Inferior parietal cortex (tissue), 1 donor: ENCODE results near the gene MRPL45.

Experiments used
- DNase-seq: peaks from one replicate; pipeline ENCODE4 v3.0.0-alpha.2; 2016; ENCODE audit errors: extremely low spot score

The MRPL45 gene

DNA sequence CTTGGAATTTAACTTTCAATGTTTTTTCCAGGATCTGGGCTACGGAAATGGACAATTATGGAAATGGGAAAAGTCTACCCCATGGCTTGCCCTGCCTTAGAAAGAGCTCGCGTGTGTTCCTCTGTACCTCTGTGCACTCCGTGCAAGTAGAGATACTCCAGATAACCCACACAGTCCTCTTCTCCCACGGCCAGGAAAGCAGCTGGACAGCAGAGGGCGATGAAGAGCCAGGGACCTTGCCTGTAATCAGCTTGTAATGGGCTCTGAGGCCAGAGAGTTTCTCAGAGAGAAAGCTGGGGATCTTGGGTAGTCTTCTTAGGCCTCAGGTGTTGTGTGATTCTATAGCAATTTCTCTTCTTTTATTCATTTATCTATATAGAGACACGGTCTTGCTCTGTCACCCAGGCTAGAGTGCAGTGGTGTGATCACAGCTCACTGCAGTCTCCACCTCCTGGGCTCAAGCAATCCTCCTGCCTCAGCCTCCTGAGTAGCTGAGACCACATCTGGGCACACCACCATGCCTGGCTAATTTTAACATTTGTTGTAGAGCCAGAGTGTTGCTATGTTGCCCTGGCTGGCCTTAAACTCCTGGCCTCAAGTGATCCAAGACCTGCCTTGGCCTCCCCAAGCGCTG, 52.2 kb downstream of the MRPL45 start:
- peak; percentile 93 for DNase-seq

- DNase-seq = no peak
Observed at GRCh38 chr17:38350035-38350434, 53.1 kb downstream of the MRPL45 start.

DNA sequence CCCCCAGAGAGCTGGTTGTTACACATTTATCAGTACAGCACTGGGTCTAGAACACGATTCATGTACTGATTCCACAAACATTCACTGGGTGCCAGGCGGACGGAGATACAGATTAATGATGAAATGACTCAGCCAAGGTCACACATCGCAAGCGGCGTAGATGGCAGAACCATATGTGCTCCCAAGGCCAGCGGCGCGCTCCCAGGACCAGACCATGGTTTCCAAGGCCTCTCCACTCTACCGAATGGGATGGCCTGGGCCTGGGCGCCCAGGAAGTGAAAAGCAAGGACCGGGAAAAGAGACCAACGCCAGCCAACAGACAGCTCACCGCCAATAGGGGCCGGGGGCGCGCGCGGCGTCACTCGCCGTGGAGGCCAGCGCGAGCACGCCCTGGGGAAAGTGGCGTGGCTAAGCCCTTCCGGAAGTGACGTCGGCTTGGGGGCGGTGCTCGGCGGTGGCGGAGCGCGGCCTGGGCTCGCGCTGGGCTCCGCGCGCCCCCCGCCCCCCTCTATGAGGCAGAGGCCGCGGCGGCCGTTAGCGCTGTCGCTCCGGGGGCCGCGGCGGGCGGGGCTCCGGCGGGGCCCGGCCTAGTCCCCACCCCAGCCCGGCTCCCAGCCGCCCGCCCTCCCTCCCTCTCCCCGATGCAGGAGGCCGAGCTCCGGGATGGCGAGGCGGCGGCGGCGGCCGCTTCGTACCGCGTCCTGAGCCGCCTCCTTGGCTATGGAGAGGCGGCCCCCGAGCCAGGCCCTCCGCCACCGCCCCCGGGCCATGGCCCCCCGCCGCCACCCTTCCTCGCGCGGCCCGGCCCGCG, 54.6 kb downstream of the MRPL45 start, which contains the start of gene SOCS7:
TSS of gene SOCS7 (plus strand) at position 433 of the 811 bp plus-strand sequence. CDS start at position 642, 209 bp downstream.
- DNase-seq = peak; percentile 92

DNA sequence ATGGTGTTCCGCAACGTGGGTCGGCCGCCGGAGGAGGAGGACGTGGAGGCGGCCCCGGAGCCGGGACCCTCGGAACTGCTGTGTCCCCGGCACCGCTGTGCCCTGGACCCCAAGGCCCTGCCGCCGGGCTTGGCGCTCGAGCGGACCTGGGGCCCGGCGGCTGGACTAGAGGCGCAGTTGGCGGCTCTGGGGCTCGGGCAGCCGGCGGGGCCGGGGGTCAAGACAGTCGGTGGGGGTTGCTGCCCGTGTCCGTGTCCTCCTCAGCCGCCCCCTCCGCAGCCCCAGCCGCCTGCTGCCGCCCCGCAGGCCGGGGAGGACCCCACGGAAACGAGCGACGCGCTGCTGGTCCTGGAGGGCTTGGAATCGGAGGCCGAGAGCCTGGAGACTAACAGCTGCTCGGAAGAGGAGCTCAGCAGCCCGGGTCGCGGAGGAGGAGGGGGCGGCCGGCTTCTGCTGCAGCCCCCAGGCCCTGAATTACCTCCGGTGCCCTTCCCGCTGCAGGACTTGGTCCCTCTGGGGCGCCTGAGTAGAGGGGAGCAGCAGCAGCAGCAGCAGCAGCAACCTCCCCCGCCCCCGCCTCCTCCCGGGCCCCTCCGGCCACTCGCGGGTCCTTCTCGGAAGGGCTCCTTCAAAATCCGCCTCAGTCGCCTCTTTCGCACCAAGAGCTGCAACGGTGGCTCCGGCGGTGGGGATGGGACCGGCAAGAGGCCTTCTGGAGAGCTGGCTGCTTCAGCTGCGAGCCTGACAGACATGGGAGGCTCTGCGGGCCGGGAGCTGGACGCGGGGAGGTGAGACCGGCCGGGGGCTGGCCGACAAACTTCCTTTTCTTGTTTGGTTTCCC, 55.5 kb downstream of the MRPL45 start:
- no peak for DNase-seq

GRCh38 chr17:38353086-38353604, 56.2 kb downstream of the MRPL45 start:
- DNase-seq = no peak

GRCh38 chr17:38353668-38354067, 56.7 kb downstream of the MRPL45 start:
- no peak for DNase-seq

GRCh38 chr17:38354466-38354865, 57.5 kb downstream of the MRPL45 start:
- DNase-seq = peak; percentile 22

GRCh38 chr17:38355251-38355650, 58.3 kb downstream of the MRPL45 start:
- DNase-seq = peak; percentile 17

GRCh38 chr17:38357486-38358123, 60.6 kb downstream of the MRPL45 start:
- peak; percentile 35 for DNase-seq

- peak; percentile 44 for DNase-seq
Observed at GRCh38 chr17:38358586-38359513, 61.9 kb downstream of the MRPL45 start.

GRCh38 chr17:38361694-38362465, 64.9 kb downstream of the MRPL45 start:
- DNase-seq = no peak

GRCh38 chr17:38363016-38363415, 66.0 kb downstream of the MRPL45 start:
- DNase-seq = no peak

DNA sequence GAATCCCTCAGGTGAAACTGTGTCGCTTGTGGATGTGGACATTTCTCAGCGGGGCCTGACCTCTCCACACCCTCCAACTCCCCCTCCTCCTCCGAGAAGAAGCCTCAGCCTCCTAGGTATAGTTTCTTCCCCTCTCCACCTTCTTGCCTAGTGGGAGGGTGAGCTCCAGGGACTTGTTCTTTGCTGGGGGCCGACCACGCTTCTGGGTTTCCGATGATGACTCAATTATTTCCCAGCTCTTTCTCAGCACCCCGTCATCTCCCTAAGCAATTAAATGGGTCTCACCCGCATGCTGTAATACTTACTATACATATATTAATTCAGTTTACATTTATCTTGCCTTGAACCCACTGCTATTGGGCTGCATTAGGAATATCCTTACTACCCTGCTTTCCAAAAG, 67.8 kb downstream of the MRPL45 start:
- no peak for DNase-seq

- no peak for DNase-seq
Observed at GRCh38 chr17:38369124-38369886, 72.3 kb downstream of the MRPL45 start.
